ENCODE data around the gene MGAT4B. TPM values are rescaled to one million over a fixed set of nuclear protein-coding genes. Genes with fewer than 3 reads are reported as not detected.

Gene MGAT4B
- total and polyA plus RNA-seq, 2 of the 13 experiments (the other 11 are each of a cell fraction or from before 2014, with no cell fraction given), result 93.5 to 130 TPM

DNA sequence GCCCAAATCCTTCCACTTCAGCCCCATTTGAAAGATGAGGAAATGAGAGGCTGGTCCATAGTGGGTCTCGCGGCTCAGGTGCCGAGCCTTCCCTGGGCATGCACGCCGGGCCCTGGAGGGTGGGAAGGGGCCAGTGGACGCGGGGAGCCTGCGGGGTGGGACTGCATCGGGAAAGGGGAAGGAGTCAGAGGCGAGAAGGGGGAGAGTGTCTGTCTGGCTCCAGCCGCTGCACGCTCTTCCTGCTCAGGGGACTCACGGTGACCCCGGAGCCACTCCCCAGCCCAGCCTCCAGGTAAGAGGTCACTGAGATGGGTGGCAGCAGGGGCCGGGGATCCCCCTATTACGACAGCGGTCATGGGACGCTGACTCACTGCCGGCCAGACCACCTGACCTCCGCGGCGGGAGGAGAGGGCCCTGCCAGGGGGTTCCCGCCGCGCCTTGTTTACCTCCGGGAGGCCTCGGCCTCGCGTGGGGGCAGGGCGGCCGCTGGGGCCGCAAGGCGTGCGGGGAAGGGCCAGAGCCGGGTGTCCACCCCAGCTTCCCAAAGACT lies 12.2 kb upstream of the MGAT4B start (continued):
- TF ChIP-seq UBTF (CRISPR knock-in tag; IDR thresholded peaks at IDR 0.05), result peak; percentile 92
- peak; percentile 70; the same call in 1 of the 2 replicates for TF ChIP-seq GATAD2A (CRISPR knock-in tag; IDR thresholded peaks at IDR 0.05)
- TF ChIP-seq ZNF274 (CRISPR knock-in tag; IDR thresholded peaks at IDR 0.05), result 0 out of 2 replicates have a peak, but pooled peaks have one; percentile 16
- no peak for TF ChIP-seq ZNF678 (CRISPR knock-in tag; IDR thresholded peaks at IDR 0.05)
- TF ChIP-seq FOXA1 (IDR thresholded peaks at IDR 0.05), result 0 out of 2 replicates have a peak, but pooled peaks have one; percentile 13
- peak; percentile 98 for TF ChIP-seq FOXA1 (CRISPR knock-in tag; IDR thresholded peaks at IDR 0.05)
- no peak for TF ChIP-seq ZBTB1 (CRISPR knock-in tag; IDR thresholded peaks at IDR 0.05; ENCODE audit: borderline replicate concordance)
- TF ChIP-seq, protein P1, sequence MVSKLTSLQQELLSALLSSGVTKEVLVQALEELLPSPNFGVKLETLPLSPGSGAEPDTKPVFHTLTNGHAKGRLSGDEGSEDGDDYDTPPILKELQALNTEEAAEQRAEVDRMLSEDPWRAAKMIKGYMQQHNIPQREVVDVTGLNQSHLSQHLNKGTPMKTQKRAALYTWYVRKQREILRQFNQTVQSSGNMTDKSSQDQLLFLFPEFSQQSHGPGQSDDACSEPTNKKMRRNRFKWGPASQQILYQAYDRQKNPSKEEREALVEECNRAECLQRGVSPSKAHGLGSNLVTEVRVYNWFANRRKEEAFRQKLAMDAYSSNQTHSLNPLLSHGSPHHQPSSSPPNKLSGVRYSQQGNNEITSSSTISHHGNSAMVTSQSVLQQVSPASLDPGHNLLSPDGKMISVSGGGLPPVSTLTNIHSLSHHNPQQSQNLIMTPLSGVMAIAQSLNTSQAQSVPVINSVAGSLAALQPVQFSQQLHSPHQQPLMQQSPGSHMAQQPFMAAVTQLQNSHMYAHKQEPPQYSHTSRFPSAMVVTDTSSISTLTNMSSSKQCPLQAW (CRISPR knock-in tag; IDR thresholded peaks at IDR 0.05), result peak; percentile 86
- no peak for TF ChIP-seq NONO (IDR thresholded peaks at IDR 0.05)
- peak; percentile 95 for TF ChIP-seq NONO (CRISPR knock-in tag; conservative IDR thresholded peaks at IDR 0.05)
- peak; percentile 99 for TF ChIP-seq RELA (CRISPR knock-in tag; IDR thresholded peaks at IDR 0.05)
- TF ChIP-seq ZNF740 (CRISPR knock-in tag; IDR thresholded peaks at IDR 0.05), result peak; percentile 52; the same call in 1 of the 2 replicates
- TF ChIP-seq PHF21A (CRISPR knock-in tag; IDR thresholded peaks at IDR 0.05), result peak; percentile 80; the same call in 1 of the 2 replicates
- peak; percentile 26 for TF ChIP-seq PTBP1 (IDR thresholded peaks at IDR 0.05; ENCODE audit: low read depth, low read length, poor library complexity, severe bottlenecking)
- no peak for TF ChIP-seq SNAPC5 (CRISPR knock-in tag; IDR thresholded peaks at IDR 0.05; ENCODE audit: borderline replicate concordance)
- peak; percentile 68; the same call in 1 of the 2 replicates for TF ChIP-seq SMAD3 (CRISPR knock-in tag; IDR thresholded peaks at IDR 0.05)
- peak; percentile 38; the same call in 1 of the 2 replicates for TF ChIP-seq ZNF747 (CRISPR knock-in tag; IDR thresholded peaks at IDR 0.05; ENCODE audit: borderline replicate concordance)
- TF ChIP-seq PAXIP1 (CRISPR knock-in tag; conservative IDR thresholded peaks at IDR 0.05), result peak; percentile 89
- TF ChIP-seq ELF3 (CRISPR knock-in tag; IDR thresholded peaks at IDR 0.05), result peak; percentile 71
- no peak for TF ChIP-seq KLF11 (CRISPR knock-in tag; IDR thresholded peaks at IDR 0.05)
- TF ChIP-seq FOXJ3 (CRISPR knock-in tag; IDR thresholded peaks at IDR 0.05; ENCODE audit: borderline replicate concordance), result peak; percentile 89
- TF ChIP-seq FOXA3 (CRISPR knock-in tag; IDR thresholded peaks at IDR 0.05), result peak; percentile 96
- TF ChIP-seq ZNF331 (CRISPR knock-in tag; IDR thresholded peaks at IDR 0.05), result peak; percentile 66; the same call in 1 of the 2 replicates
- TF ChIP-seq GFI1 (CRISPR knock-in tag; IDR thresholded peaks at IDR 0.05; ENCODE audit: borderline replicate concordance), result no peak

Data from HepG2 (cell line).